ENCODE measurements around the gene ART5. TPM values are rescaled to one million over a fixed set of nuclear protein-coding genes. Genes with fewer than 3 reads are reported as not detected.
A peak's percentile ranks its signal among the peaks of the same experiment; 100 is the strongest.

ART5 gene
- total RNA-seq, 2 donors from 2014 or later, result 6.4 to 7.8 TPM

- peaks cover 18% of the 10 kb centered on the region for H3K27me3 Mint-ChIP-seq (ENCODE audit: insufficient read depth)
- Histone ChIP-seq H3K27me3 (ENCODE audit: control insufficient read depth, insufficient read depth, low read length, poor library complexity, severe bottlenecking) (no peaks in the 10 kb centered on the region), H3K9ac (ENCODE audit: extremely low read depth, low read length, poor library complexity, severe bottlenecking) (peak overlapping the region; percentile 66), H3K4me3 (ENCODE audit: low read length) (peak overlapping the region; percentile 81), H3K9me3 (ENCODE audit: control insufficient read depth, low read length) (peaks cover 27% of the 10 kb centered on the region), H3K27ac (ENCODE audit: low read depth, low read length) (peak overlapping the region; percentile 88), H3K4me1 (ENCODE audit: control insufficient read depth, insufficient read depth, low read length) (no peaks in the 10 kb centered on the region), H3K36me3 (ENCODE audit: control insufficient read depth, insufficient read depth, low read length) (no peaks in the 10 kb centered on the region)
- peaks cover 34% of the 10 kb centered on the region for H3K9me3 Mint-ChIP-seq
- TF ChIP-seq CTCF (conservative IDR thresholded peaks at IDR 0.05), result no peak
- DNase-seq, result peak; percentile 99
- peaks cover 11% of the 10 kb centered on the region for H3K36me3 Mint-ChIP-seq (ENCODE audit: low read depth)
- H3K4me1 Mint-ChIP-seq, result peaks cover 3% of the 10 kb centered on the region
- peak overlapping the region; percentile 95 for H3K27ac Mint-ChIP-seq
- 1 to 2% methylated on average over 27 to 55 of the region's 55 CpGs for WGBS, 2 experiments (ENCODE audit: insufficient coverage in 1 of 2, insufficient read length in 1 of 2)
- H3K4me3 Mint-ChIP-seq, result peak overlapping the region; percentile 70
Observed at GRCh38 chr11:3642071-3642951, 519 bp upstream of the ART5 start.

- TF ChIP-seq CTCF (conservative IDR thresholded peaks at IDR 0.05), result no peak
- H3K9me3 Mint-ChIP-seq, result peaks cover 26% of the 10 kb centered on the region
- 66 to 69% methylated on average over 5 to 8 of the region's 8 CpGs for WGBS, 2 experiments (ENCODE audit: insufficient coverage in 1 of 2, insufficient read length in 1 of 2)
- peak overlapping the region; percentile 70 for H3K4me3 Mint-ChIP-seq
- H3K4me1 ChIP-seq (ENCODE audit: control insufficient read depth, insufficient read depth, low read length), result no peaks in the 10 kb centered on the region
- H3K27me3 ChIP-seq (ENCODE audit: control insufficient read depth, insufficient read depth, low read length, poor library complexity, severe bottlenecking), result no peaks in the 10 kb centered on the region
- H3K9me3 ChIP-seq (ENCODE audit: control insufficient read depth, low read length), result peaks cover 21% of the 10 kb centered on the region
- peaks cover 11% of the 10 kb centered on the region for H3K36me3 Mint-ChIP-seq (ENCODE audit: low read depth)
- peak overlapping the region; percentile 72 for H3K4me3 ChIP-seq (ENCODE audit: low read length)
- no peak for DNase-seq
- H3K9ac ChIP-seq (ENCODE audit: extremely low read depth, low read length, poor library complexity, severe bottlenecking), result no peak overlapping the region
- peaks cover 19% of the 10 kb centered on the region for H3K27me3 Mint-ChIP-seq (ENCODE audit: insufficient read depth)
- H3K27ac ChIP-seq (ENCODE audit: low read depth, low read length), result no peak overlapping the region
- peaks cover 3% of the 10 kb centered on the region for H3K4me1 Mint-ChIP-seq
- H3K27ac Mint-ChIP-seq, result no peak overlapping the region
- no peaks in the 10 kb centered on the region for H3K36me3 ChIP-seq (ENCODE audit: control insufficient read depth, insufficient read depth, low read length)
Observed at GRCh38 chr11:3641191-3641590, 601 bp downstream of the ART5 start.

GRCh38 chr11:3639841-3640240 lies 2.0 kb downstream of the ART5 start:
- H3K27me3 ChIP-seq (ENCODE audit: control insufficient read depth, insufficient read depth, low read length, poor library complexity, severe bottlenecking), result no peaks in the 10 kb centered on the region
- no peak overlapping the region for H3K4me3 Mint-ChIP-seq

More at GRCh38 chr11:3639841-3640240, 2.0 kb downstream of the ART5 start:
- 95 to 96% methylated on average over 13 to 14 of the region's 14 CpGs for WGBS, 2 experiments (ENCODE audit: insufficient coverage in 1 of 2, insufficient read length in 1 of 2)
- H3K4me3 ChIP-seq (ENCODE audit: low read length), result no peak overlapping the region
- no peak overlapping the region for H3K27ac Mint-ChIP-seq
- no peaks in the 10 kb centered on the region for H3K4me1 ChIP-seq (ENCODE audit: control insufficient read depth, insufficient read depth, low read length)
- H3K4me1 Mint-ChIP-seq, result peaks cover 3% of the 10 kb centered on the region
- no peak overlapping the region for H3K27ac ChIP-seq (ENCODE audit: low read depth, low read length)
- peaks cover 14% of the 10 kb centered on the region for H3K9me3 Mint-ChIP-seq
- H3K36me3 Mint-ChIP-seq (ENCODE audit: low read depth), result peaks cover 11% of the 10 kb centered on the region
- H3K36me3 ChIP-seq (ENCODE audit: control insufficient read depth, insufficient read depth, low read length), result no peaks in the 10 kb centered on the region
- H3K27me3 Mint-ChIP-seq (ENCODE audit: insufficient read depth), result peaks cover 16% of the 10 kb centered on the region
- TF ChIP-seq CTCF (conservative IDR thresholded peaks at IDR 0.05), result no peak
- H3K9me3 ChIP-seq (ENCODE audit: control insufficient read depth, low read length), result peaks cover 10% of the 10 kb centered on the region
- H3K9ac ChIP-seq (ENCODE audit: extremely low read depth, low read length, poor library complexity, severe bottlenecking), result no peak overlapping the region
- DNase-seq, result no peak
